ENCODE data around the gene CPNE4. TPM values are rescaled to one million over a fixed set of nuclear protein-coding genes. Genes with fewer than 3 reads are reported as not detected.

The CPNE4 gene
- total RNA-seq, 1 experiment from 2014 or later: 5.7 TPM

DNA sequence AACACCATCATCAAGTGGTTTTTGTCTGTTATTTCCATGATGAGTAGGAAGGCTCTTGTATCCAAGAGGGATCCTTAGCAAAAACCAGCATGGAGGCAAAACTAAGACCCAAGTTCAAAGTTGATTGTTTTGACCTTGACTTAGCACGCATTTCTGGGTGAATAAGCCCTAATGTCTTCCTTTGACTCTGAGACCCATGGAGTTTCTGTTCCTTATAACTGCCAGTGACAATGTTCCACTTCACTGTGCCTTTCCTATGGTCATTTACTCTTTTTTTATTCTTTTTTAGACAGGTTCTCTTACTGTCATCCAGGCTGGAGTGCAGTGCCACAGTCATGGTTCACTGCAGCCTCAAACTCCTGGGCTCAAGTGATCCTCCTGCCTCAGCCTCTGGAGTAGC is 413.8 kb downstream of the CPNE4 start:
- Histone ChIP-seq H3K27me3 (replicated peaks; ENCODE audit: insufficient read depth, low read depth, low read length, poor library complexity) (peaks cover 10% of the 10 kb centered on the region), H3K4me3 (ENCODE audit: low read depth, low read length, poor library complexity, severe bottlenecking) (no peak overlapping the region)
- CTCF ChIA-PET: no interaction called here

DNA sequence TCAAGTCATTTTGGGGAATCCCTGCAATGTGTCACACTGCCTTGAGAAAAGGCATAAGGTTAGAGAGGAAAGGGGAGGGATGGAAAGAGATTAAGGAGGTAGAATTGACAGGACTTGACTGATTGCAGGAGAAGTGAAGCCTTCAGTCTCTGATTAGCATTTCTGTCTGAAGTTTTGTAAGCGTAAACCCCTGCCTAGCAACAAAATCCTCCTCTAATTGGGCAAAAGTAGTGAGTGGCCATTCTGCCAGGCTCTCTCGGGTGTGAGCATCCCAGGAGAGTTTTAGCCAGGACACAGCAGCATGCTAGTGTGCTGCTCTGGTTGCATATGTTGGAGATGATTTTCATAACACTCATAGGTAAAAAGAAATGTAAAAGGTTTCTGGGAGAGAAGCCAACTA is 415.0 kb downstream of the CPNE4 start:
- H3K4me1 ChIP-seq (ENCODE audit: insufficient read depth, low read length, poor library complexity, severe bottlenecking): no peaks in the 10 kb centered on the region
- H3K36me3 ChIP-seq (ENCODE audit: insufficient read depth, low read length, poor library complexity, severe bottlenecking): no peaks in the 10 kb centered on the region
- peaks cover 10% of the 10 kb centered on the region for H3K27me3 ChIP-seq (replicated peaks; ENCODE audit: insufficient read depth, low read depth, low read length, poor library complexity)
- no peak overlapping the region for H3K4me3 ChIP-seq (ENCODE audit: low read depth, low read length, poor library complexity, severe bottlenecking)
- no TSS peak for BruUV-seq (replicated peaks)
- no peak for DNase-seq (ENCODE audit: low spot score)
- ChIA-PET CTCF (no interaction called here), POLR2A (ENCODE audit: low non-redundant PET) (no interaction called here)
- no peaks in the 10 kb centered on the region for H3K9me3 ChIP-seq (ENCODE audit: low read depth, low read length, poor library complexity, severe bottlenecking)
- TF ChIP-seq EZH2 (IDR thresholded peaks at IDR 0.05; ENCODE audit: borderline replicate concordance, low read depth, low read length, poor library complexity, severe bottlenecking): no peak
- TF ChIP-seq, protein P1, sequence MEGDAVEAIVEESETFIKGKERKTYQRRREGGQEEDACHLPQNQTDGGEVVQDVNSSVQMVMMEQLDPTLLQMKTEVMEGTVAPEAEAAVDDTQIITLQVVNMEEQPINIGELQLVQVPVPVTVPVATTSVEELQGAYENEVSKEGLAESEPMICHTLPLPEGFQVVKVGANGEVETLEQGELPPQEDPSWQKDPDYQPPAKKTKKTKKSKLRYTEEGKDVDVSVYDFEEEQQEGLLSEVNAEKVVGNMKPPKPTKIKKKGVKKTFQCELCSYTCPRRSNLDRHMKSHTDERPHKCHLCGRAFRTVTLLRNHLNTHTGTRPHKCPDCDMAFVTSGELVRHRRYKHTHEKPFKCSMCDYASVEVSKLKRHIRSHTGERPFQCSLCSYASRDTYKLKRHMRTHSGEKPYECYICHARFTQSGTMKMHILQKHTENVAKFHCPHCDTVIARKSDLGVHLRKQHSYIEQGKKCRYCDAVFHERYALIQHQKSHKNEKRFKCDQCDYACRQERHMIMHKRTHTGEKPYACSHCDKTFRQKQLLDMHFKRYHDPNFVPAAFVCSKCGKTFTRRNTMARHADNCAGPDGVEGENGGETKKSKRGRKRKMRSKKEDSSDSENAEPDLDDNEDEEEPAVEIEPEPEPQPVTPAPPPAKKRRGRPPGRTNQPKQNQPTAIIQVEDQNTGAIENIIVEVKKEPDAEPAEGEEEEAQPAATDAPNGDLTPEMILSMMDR (conservative IDR thresholded peaks at IDR 0.05; ENCODE audit: low read depth, low read length): no peak
- intact Hi-C loops (cut with micrococcal nuclease; ENCODE audit: unreplicated experiment): no loop called here
- no peak overlapping the region for H3K27ac ChIP-seq (ENCODE audit: low read depth, low read length, poor library complexity, severe bottlenecking)

More for the DNA sequence above, 413.8 kb downstream of the CPNE4 start:
- Histone ChIP-seq H3K36me3 (ENCODE audit: insufficient read depth, low read length, poor library complexity, severe bottlenecking) (no peaks in the 10 kb centered on the region), H3K27ac (ENCODE audit: low read depth, low read length, poor library complexity, severe bottlenecking) (no peak overlapping the region), H3K4me1 (ENCODE audit: insufficient read depth, low read length, poor library complexity, severe bottlenecking) (no peaks in the 10 kb centered on the region), H3K9me3 (ENCODE audit: low read depth, low read length, poor library complexity, severe bottlenecking) (no peaks in the 10 kb centered on the region)
- POLR2A ChIA-PET (ENCODE audit: low non-redundant PET): no interaction called here
- no peak for DNase-seq (ENCODE audit: low spot score)
- BruUV-seq (replicated peaks): no TSS peak
- intact Hi-C loops (cut with micrococcal nuclease; ENCODE audit: unreplicated experiment): no loop called here
- TF ChIP-seq EZH2 (IDR thresholded peaks at IDR 0.05; ENCODE audit: borderline replicate concordance, low read depth, low read length, poor library complexity, severe bottlenecking): no peak

DNA sequence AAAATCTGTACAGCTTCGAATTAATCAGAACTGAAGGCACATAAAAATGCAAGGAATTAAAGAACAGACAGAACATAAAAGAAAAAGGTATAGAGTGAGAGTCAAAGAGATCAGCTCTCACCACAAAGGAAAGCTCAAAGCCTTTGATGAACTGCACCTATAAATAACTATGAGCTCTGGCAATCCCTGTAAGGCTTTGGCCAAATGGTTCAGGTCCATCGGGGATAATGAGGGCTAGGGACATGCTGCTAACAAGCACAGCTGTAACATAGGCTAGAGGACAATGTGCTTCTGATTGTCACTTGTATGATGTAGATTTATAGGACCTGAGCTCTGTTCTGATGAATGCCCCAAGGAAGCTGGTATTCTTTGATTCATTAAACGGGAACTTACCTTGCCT is 418.1 kb downstream of the CPNE4 start:
- no peak for DNase-seq (ENCODE audit: low spot score)
- no peaks in the 10 kb centered on the region for H3K9me3 ChIP-seq (ENCODE audit: low read depth, low read length, poor library complexity, severe bottlenecking)
- BruUV-seq (replicated peaks): no TSS peak
- H3K27me3 ChIP-seq (replicated peaks; ENCODE audit: insufficient read depth, low read depth, low read length, poor library complexity): peaks cover 10% of the 10 kb centered on the region
- H3K27ac ChIP-seq (ENCODE audit: low read depth, low read length, poor library complexity, severe bottlenecking): no peak overlapping the region
- no peak overlapping the region for H3K4me3 ChIP-seq (ENCODE audit: low read depth, low read length, poor library complexity, severe bottlenecking)
- TF ChIP-seq EZH2 (IDR thresholded peaks at IDR 0.05; ENCODE audit: borderline replicate concordance, low read depth, low read length, poor library complexity, severe bottlenecking): no peak
- TF ChIP-seq, protein P1 (conservative IDR thresholded peaks at IDR 0.05; ENCODE audit: low read depth, low read length): no peak
- no peaks in the 10 kb centered on the region for H3K4me1 ChIP-seq (ENCODE audit: insufficient read depth, low read length, poor library complexity, severe bottlenecking)
- ChIA-PET CTCF (no interaction called here), POLR2A (ENCODE audit: low non-redundant PET) (no interaction called here)
- H3K36me3 ChIP-seq (ENCODE audit: insufficient read depth, low read length, poor library complexity, severe bottlenecking): no peaks in the 10 kb centered on the region
- intact Hi-C loops (cut with micrococcal nuclease; ENCODE audit: unreplicated experiment): no loop called here

DNA sequence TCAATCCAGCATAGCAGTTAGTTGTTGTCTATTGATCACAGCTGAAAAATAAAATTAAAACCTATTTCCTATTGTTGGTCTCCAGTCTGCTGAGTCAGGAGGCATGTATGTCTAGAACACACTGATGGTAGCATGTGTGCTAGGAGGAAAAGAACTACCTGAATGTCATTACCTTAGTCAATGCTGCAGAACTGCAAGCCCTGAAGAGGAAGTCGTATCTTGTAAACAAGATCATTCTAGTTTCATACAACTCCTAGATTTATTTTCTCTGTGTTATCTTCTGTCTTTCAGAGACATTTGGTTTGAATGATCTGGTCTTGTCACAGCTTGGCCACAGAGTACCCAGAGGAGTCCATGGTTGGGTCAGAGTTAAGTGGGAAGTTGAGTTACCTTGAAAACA is 422.1 kb downstream of the CPNE4 start:
- Histone ChIP-seq H3K9me3 (ENCODE audit: low read depth, low read length, poor library complexity, severe bottlenecking) (no peaks in the 10 kb centered on the region), H3K36me3 (ENCODE audit: insufficient read depth, low read length, poor library complexity, severe bottlenecking) (no peaks in the 10 kb centered on the region), H3K4me1 (ENCODE audit: insufficient read depth, low read length, poor library complexity, severe bottlenecking) (no peaks in the 10 kb centered on the region), H3K27ac (ENCODE audit: low read depth, low read length, poor library complexity, severe bottlenecking) (no peak overlapping the region), H3K27me3 (replicated peaks; ENCODE audit: insufficient read depth, low read depth, low read length, poor library complexity) (peaks cover 5% of the 10 kb centered on the region), H3K4me3 (ENCODE audit: low read depth, low read length, poor library complexity, severe bottlenecking) (no peak overlapping the region)
- ChIA-PET CTCF (no interaction called here), POLR2A (ENCODE audit: low non-redundant PET) (no interaction called here)
- no TSS peak for BruUV-seq (replicated peaks)
- intact Hi-C loops (cut with micrococcal nuclease; ENCODE audit: unreplicated experiment): no loop called here
- no peak for TF ChIP-seq EZH2 (IDR thresholded peaks at IDR 0.05; ENCODE audit: borderline replicate concordance, low read depth, low read length, poor library complexity, severe bottlenecking)
- TF ChIP-seq, protein P1 (conservative IDR thresholded peaks at IDR 0.05; ENCODE audit: low read depth, low read length): no peak
- no peak for DNase-seq (ENCODE audit: low spot score)

Measured in A673 (cell line).